Hepatocyte (in vitro differentiated cells): ENCODE data around the gene SLC39A13.

Experiments used
- EZH2 ChIP-seq: fragments of 200-600 bp; sonication (generic); IDR thresholded peaks from 2 replicates; pipeline ENCODE4 v1.6.1; 2016; ENCODE audit warnings: antibody characterized with exemption, mild to moderate bottlenecking, borderline replicate concordance
- EZH2phosphoT487 ChIP-seq: fragments of 200-600 bp; sonication (generic); IDR thresholded peaks from one replicate; pipeline ENCODE4 v1.6.1; 2018; ENCODE audit warnings: antibody characterized with exemption, mild to moderate bottlenecking, low read depth, moderate library complexity; ENCODE audit not compliant: unreplicated experiment, severe bottlenecking
- TF ChIP-seq, protein P1 (sequence below): fragments of 200-600 bp; sonication (generic); IDR thresholded peaks from 2 replicates; pipeline ENCODE4 v1.5.1; 2016; ENCODE audit warnings: antibody characterized with exemption, mild to moderate bottlenecking; ENCODE audit not compliant: poor library complexity

DNA sequence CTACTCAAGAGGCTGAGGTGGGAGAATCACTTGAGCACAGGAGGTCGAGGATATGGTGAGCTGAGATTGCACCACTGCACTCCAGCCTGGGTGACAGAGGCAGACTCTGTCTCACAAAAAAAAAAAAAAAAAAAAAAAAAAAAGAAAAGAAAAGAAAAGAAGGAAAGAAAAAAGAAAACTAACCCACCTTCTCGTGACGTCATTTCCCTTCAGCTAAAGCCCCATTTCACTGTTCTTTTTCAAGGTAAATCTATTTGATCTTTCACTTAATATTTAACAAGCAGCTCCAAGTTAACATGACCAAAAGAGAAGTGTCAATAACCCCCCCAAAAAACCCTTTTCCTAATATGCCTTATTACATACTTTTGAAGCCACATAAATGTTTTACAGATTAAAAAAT, 35.4 kb downstream of the SLC39A13 start:
- TF ChIP-seq, protein P1, sequence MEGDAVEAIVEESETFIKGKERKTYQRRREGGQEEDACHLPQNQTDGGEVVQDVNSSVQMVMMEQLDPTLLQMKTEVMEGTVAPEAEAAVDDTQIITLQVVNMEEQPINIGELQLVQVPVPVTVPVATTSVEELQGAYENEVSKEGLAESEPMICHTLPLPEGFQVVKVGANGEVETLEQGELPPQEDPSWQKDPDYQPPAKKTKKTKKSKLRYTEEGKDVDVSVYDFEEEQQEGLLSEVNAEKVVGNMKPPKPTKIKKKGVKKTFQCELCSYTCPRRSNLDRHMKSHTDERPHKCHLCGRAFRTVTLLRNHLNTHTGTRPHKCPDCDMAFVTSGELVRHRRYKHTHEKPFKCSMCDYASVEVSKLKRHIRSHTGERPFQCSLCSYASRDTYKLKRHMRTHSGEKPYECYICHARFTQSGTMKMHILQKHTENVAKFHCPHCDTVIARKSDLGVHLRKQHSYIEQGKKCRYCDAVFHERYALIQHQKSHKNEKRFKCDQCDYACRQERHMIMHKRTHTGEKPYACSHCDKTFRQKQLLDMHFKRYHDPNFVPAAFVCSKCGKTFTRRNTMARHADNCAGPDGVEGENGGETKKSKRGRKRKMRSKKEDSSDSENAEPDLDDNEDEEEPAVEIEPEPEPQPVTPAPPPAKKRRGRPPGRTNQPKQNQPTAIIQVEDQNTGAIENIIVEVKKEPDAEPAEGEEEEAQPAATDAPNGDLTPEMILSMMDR: no peak
- no peak for TF ChIP-seq EZH2
- no peak for TF ChIP-seq EZH2phosphoT487
